ENCODE results near the gene CRYAB.

CRYAB gene, protein sequence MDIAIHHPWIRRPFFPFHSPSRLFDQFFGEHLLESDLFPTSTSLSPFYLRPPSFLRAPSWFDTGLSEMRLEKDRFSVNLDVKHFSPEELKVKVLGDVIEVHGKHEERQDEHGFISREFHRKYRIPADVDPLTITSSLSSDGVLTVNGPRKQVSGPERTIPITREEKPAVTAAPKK

GRCh38 chr11:111911563-111912401, at the start of gene CRYAB:
CRYAB (minus strand) TSS chr11:111911770; CDS start chr11:111911724, 46 bp downstream.
- DNase-seq = no peak

DNA sequence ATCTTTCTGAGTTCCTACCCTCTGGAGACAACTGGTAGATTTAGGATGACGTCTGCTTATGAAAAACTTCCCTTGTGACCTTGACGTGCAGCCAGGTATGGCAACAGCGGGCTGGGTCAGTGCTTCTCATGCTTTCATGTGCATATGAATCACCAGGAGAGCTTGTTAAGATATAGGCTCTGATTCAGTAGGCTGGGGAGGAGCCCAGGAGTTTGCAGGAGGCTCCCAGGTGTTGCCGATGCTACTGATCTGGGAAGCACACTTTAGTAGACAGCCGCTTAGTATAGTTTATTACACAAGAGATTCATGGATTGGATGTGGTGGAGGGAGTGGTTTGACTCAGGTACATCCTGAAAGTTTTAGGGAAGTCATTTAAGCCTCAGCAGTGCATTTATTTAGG, 49.3 kb upstream of the CRYAB start:
- no peak for DNase-seq

GRCh38 chr11:111957663-111958444, 46.3 kb upstream of the CRYAB start:
- DNase-seq = no peak

DNA sequence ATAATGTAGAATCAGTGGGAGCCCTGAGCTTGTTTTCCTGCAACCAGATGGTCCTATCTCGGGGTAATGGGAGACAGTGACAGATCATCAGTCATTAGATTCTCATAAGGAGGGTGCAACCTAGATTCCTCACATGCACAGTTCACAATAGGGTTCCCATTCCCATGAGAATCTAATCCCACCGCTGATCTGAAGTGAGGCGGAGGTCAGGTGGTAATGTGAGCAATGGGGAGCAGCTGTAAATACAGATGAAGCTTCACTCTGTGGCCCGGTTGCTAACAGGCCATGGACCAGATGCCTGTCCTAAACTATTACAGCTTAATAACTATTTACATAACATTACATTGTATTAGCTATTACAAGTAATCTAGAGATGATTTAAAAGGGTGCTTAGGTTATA, 42.6 kb upstream of the CRYAB start:
- DNase-seq = no peak

DNA sequence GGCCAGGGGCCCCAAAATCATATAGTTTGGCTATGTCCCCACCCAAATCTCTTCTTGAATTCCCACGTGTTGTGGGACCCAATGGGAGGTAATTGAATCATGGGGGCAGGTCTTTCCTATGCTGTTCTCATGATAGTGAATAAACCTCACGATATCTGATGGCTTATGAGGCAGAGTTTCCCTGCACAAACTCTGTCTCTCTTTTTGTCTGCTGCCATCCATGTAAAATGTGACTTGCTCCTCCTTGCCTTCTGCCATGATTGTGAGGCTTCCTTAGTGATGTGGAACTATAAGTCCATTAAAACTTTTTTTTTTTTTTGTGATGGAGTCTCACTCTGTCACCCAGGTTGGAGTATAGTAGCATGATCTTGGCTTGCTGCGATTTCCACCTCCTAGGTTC, 40.0 kb upstream of the CRYAB start:
- no peak for DNase-seq

DNA sequence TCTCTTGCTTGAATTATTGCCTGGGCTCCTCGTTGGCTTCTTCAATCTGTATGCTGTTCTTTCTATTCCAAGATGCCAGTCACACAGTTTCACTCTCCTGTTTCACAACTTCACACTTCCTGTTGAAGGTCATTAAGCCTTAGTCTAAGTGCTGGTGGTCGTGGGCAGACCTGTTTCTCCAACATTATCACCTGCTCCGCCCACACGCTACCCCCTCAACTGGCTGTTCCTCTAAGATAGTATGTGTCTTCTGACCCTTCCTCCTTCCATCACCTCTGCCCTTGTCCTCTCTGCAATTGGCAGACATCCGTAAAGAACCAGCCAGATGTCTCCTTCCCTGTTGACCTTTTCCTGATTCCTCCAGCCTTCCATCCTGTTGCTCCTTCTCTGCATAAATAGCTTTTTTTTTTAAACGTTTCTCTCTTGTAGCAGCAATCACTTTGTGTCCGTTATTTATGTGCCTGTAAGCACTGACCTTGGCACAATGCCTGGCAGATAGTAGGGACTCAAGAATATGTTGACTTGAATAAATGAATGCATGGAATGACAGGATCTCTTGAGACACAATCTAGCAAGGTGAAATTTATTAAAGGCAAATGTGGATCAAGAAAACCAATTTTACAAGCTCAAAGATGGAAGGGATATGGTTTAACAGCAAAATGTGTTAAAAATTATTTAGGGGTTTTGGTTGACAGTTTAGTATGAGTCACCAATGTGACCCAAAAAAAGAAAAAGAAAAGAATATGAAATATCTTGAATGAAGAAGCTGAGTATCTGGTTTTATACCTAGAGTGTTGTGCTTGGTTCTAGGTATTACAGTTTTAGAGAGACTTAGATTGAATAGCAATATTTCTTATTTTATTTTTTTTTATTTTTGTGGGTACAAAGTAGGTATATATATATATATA, 38.2 kb upstream of the CRYAB start:
- DNase-seq = no peak

- DNase-seq = no peak
These were observed 35.6 kb upstream of the CRYAB start for GRCh38 chr11:111947143-111947542.

GRCh38 chr11:111946499-111946898, 34.9 kb upstream of the CRYAB start:
- no peak for DNase-seq

- no peak for DNase-seq
These were observed 33.6 kb upstream of the CRYAB start for GRCh38 chr11:111945198-111945597.

DNA sequence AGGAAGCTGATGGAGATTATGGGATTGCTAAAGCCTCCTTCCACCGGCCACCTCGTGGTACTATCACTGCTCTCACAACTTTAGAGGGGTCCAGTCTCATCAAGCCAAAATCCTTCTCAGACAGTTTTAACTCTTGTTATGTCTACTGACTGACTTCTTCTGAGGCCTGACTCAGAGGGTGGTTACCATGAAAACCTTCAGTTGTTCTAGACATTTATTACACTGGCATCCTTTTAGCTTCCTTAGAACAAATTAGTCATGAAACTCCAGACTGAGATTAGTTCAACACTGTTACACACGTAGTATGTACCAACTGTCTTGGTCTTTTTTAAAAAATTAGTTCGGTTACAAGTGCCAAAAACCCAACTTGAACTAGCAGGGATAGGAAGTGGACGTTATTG, 33.1 kb upstream of the CRYAB start:
- no peak for DNase-seq

- DNase-seq = no peak
These were observed 32.6 kb upstream of the CRYAB start for GRCh38 chr11:111944139-111944538.

GRCh38 chr11:111942829-111943228, 31.3 kb upstream of the CRYAB start:
- DNase-seq = no peak

DNA sequence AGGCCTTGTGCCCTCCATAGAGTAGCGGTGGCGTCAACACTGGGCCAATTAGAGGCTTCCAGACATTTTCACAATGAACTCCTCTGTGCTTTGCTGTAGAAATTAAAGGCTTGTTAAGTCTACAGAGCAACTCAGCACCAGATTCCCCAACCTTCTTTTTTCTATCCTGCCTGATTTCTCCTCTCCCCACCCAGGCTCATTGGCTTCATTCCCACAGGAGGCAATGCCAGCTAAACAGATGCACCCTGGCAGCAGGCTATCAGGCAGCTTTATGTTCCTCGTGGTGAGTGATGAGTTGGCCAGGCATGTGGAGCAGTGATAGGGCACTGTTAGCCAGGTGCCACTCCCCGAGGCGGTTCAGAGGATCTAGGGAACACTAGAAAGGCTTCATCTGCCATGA, 30.4 kb upstream of the CRYAB start:
- no peak for DNase-seq

- DNase-seq = no peak
These were observed 28.4 kb upstream of the CRYAB start for GRCh38 chr11:111939836-111940604.

GRCh38 chr11:111938687-111939160, 27.2 kb upstream of the CRYAB start:
- DNase-seq = no peak

- DNase-seq = no peak
These were observed 26.3 kb upstream of the CRYAB start for GRCh38 chr11:111937844-111938243.

GRCh38 chr11:111937461-111937769, 25.8 kb upstream of the CRYAB start:
- DNase-seq = no peak

DNA sequence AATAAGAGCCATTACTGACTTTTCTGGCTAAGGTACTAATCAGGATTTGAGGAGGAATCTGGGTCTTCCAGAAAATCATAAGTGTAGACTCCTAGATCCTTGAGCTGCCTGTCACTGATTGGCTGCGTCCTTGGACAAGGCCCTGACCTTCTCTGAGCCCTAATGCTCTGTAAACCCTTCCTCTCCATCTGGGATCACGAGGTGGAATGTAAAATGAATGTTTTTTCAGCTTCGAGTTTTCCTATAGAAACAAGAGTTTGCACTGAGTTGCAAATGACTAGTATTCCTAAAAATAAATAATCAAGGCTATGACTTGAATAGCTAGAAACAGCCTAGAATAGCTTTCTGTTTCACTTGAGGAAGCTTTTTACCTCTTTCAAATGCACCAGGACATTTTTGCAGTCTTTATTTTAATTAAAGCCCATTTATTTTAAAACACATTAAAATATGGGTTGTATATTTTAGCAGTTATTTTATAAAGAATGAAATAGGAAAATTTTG, 24.5 kb upstream of the CRYAB start:
- no peak for DNase-seq

GRCh38 chr11:111935317-111936039, 23.9 kb upstream of the CRYAB start:
- no peak for DNase-seq

- DNase-seq = no peak
These were observed 22.7 kb upstream of the CRYAB start for GRCh38 chr11:111934306-111934705.

DNA sequence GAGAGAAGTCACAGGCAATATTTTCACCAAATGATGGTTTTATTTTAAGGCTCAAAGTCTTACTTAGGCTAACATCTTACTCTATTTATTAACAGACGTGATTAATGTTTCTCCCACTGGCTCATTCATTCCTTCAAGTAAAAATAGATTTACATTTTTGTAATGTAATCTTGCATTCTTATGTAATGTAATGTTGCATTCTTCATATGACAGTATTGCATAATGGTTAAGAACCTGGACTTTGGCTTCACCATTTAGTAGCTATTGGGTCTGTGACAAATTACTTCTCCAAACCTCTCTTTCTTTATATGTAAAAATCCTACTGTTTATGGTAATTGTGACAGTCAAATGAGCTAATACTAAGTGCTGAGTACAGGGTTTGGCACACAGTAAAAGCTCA, 22.3 kb upstream of the CRYAB start:
- no peak for DNase-seq
